ENCODE results near the gene NPFFR2. TPM values are rescaled to one million over a fixed set of nuclear protein-coding genes. Genes with fewer than 3 reads are reported as not detected.

The NPFFR2 gene
- total and polyA plus RNA-seq, 4 donors = 0.05 TPM; not detected in 3

- TF ChIP-seq REST (IDR thresholded peaks at IDR 0.05) = no peak
Observed at GRCh38 chr4:72019688-72020087, 12.1 kb upstream of the NPFFR2 start (continued).

- no peak overlapping the region for H3K27ac ChIP-seq (ENCODE audit: low read depth in 1 of 2, low read length in 2 of 2)
- no peak for DNase-seq (ENCODE audit: low spot score)
- WGBS = 95% methylated on average over 1 of the region's 1 CpG
Observed at GRCh38 chr4:72022553-72022952, 9.2 kb upstream of the NPFFR2 start.

More at GRCh38 chr4:72022553-72022952, 9.2 kb upstream of the NPFFR2 start:
- H3K27me3 ChIP-seq (ENCODE audit: control insufficient read depth in 4 of 4, insufficient read depth in 4 of 4, low read length in 3 of 4) = no peaks in the 10 kb centered on the region
- no peaks in the 10 kb centered on the region for H3K36me3 ChIP-seq (ENCODE audit: control insufficient read depth in 4 of 4, insufficient read depth in 3 of 4, low read depth in 1 of 4, low read length in 3 of 4)
- no peak overlapping the region for H3K9ac ChIP-seq (ENCODE audit: low read depth in 1 of 2, low read length in 2 of 2)
- no peak for TF ChIP-seq NR2F2 (IDR thresholded peaks at IDR 0.05)
- TF ChIP-seq ATF3 (IDR thresholded peaks at IDR 0.05) = no peak
- TF ChIP-seq JUND (IDR thresholded peaks at IDR 0.05) = no peak
- no peak for TF ChIP-seq YY1 (IDR thresholded peaks at IDR 0.05)
- TF ChIP-seq HNF4A (conservative IDR thresholded peaks at IDR 0.05) = no peak
- no peak for TF ChIP-seq MAX (IDR thresholded peaks at IDR 0.05)
- TF ChIP-seq RXRA (IDR thresholded peaks at IDR 0.05) = no peak
- no peak for TF ChIP-seq SP1 (IDR thresholded peaks at IDR 0.05)
- TF ChIP-seq ZBTB33 (IDR thresholded peaks at IDR 0.05) = no peak
- no peak for TF ChIP-seq HNF4G (IDR thresholded peaks at IDR 0.05)
- no peak for TF ChIP-seq FOXA1 (IDR thresholded peaks at IDR 0.05)
- no peak for TF ChIP-seq GABPA (IDR thresholded peaks at IDR 0.05 in 1 of 2, conservative IDR thresholded peaks at IDR 0.05 in 1 of 2)
- no peak for TF ChIP-seq RAD21 (IDR thresholded peaks at IDR 0.05)
- no peak for TF ChIP-seq FOXA2 (IDR thresholded peaks at IDR 0.05)
- no peak for TF ChIP-seq TAF1 (conservative IDR thresholded peaks at IDR 0.05)
- no peak for TF ChIP-seq EGR1 (IDR thresholded peaks at IDR 0.05; ENCODE audit: low read depth in 2 of 2)
- no peak for TF ChIP-seq REST (IDR thresholded peaks at IDR 0.05)
- no peaks in the 10 kb centered on the region for H3K9me3 ChIP-seq (ENCODE audit: control insufficient read depth in 4 of 4, low read length in 3 of 4)
- H3K4me1 ChIP-seq (ENCODE audit: control insufficient read depth in 4 of 4, insufficient read depth in 4 of 4, low read length in 3 of 4) = no peaks in the 10 kb centered on the region
- H3K4me3 ChIP-seq (ENCODE audit: low read depth in 1 of 3, low read length in 3 of 3) = no peak overlapping the region

All from liver (tissue), 9 donors.